Endothelial cell of umbilical vein (primary cell): Measurements from ENCODE around the gene SLC5A1. TPM values are rescaled to one million over a fixed set of nuclear protein-coding genes. Genes with fewer than 3 reads are reported as not detected.

ENCODE experiments used
- BruUV-seq: library from RNA; stranded (reverse); fragments of 400-500 nt; replicated peaks from 2 replicates; lab custom pipeline; 2021; lab: Mats Ljungman, UMichigan
- CTCF ChIA-PET: fragments of 300-600, 350-600 bp; sonication (Branson Sonifier 250); formaldehyde crosslinking; loops from one replicate; lab custom pipeline; 2021; ENCODE audit warnings: antibody characterized with exemption, inconsistent platforms; lab: Charles Lee
- POLR2A ChIA-PET: fragments of 300-600, 350-600 bp; sonication (Branson Sonifier 250); formaldehyde crosslinking; loops from one replicate; lab custom pipeline; 2021; ENCODE audit warnings: antibody characterized with exemption, inconsistent platforms; lab: Charles Lee
- DNase-seq: peaks from one replicate; pipeline ENCODE4 v3.0.0-alpha.2; 2011; ENCODE audit warnings: low read depth, low spot score
- FAIRE-seq: peaks from 2 replicates; lab custom pipeline; 2011; peaks lifted over from hg19 to GRCh38; lab: Jason Lieb, UNC
- H2AFZ ChIP-seq: 2 replicates; pipeline ENCODE4 v1.6.0; 2012; ENCODE audit warnings: low read depth, low read length, control low read depth, inconsistent platforms
- H3K27ac ChIP-seq: 2 replicates; pipeline ENCODE4 v1.5.1; 2011; ENCODE audit warnings: low read depth, mild to moderate bottlenecking, control low read depth, low read length, moderate library complexity; ENCODE audit not compliant: insufficient read depth
- H3K27me3 ChIP-seq, 2 experiments: 2 replicates each; pipeline versions ENCODE4 v1.6.0 to v1.6.1; 2011; ENCODE audit warnings: low read length in 2 of 2, mixed read lengths in 1 of 2; ENCODE audit not compliant: control insufficient read depth in 2 of 2, insufficient read depth in 2 of 2
- H3K36me3 ChIP-seq, 2 experiments: 2 replicates in 1 of 2; 3 replicates in 1 of 2; pipeline ENCODE4 v1.5.1; 2011; ENCODE audit warnings: low read length in 2 of 2, mild to moderate bottlenecking in 1 of 2, moderate library complexity in 1 of 2; ENCODE audit not compliant: control insufficient read depth in 2 of 2, insufficient read depth in 2 of 2; ENCODE audit errors: extremely low read depth in 1 of 2
- H3K4me1 ChIP-seq: 3 replicates; pipeline ENCODE4 v1.5.1; 2011; ENCODE audit warnings: mild to moderate bottlenecking, low read length; ENCODE audit not compliant: control insufficient read depth, insufficient read depth; ENCODE audit errors: extremely low read depth
- H3K4me2 ChIP-seq: 2 replicates; pipeline ENCODE4 v1.6.1; 2011; ENCODE audit warnings: low read length, control low read depth, mixed read lengths; ENCODE audit not compliant: insufficient read depth
- H3K4me3 ChIP-seq, 3 experiments: fragments of 200-600 bp in 1 of 3; sonication (generic), shearing (Covaris generic) in 1 of 3; replicated peaks in 1 of 3; 2 replicates each; pipeline ENCODE4 v1.5.1; 2011 to 2016; ENCODE audit warnings: control low read depth in 3 of 3, low read length in 3 of 3, mild to moderate bottlenecking in 2 of 3, inconsistent platforms in 1 of 3, low read depth in 1 of 3, moderate library complexity in 1 of 3; ENCODE audit not compliant: insufficient read depth in 1 of 3
- H3K79me2 ChIP-seq: 2 replicates; pipeline ENCODE4 v1.6.0; 2012; ENCODE audit warnings: low read length, inconsistent platforms; ENCODE audit not compliant: control insufficient read depth, insufficient read depth
- H3K9ac ChIP-seq: replicated peaks from 2 replicates; pipeline ENCODE3; 2011; ENCODE audit warnings: low read length, control low read depth; ENCODE audit not compliant: insufficient read depth; ENCODE audit errors: extremely low read depth
- H3K9me1 ChIP-seq: replicated peaks from 3 replicates; pipeline ENCODE4 v1.6.0; 2011; ENCODE audit warnings: mild to moderate bottlenecking, low read length; ENCODE audit not compliant: control insufficient read depth, insufficient read depth; ENCODE audit errors: extremely low read depth
- H3K9me3 ChIP-seq: replicated peaks from 2 replicates; pipeline ENCODE4 v1.5.1; 2012; ENCODE audit warnings: low read length, inconsistent platforms; ENCODE audit not compliant: control insufficient read depth, insufficient read depth
- H4K20me1 ChIP-seq: replicated peaks from 2 replicates; pipeline ENCODE3; 2011; ENCODE audit warnings: mild to moderate bottlenecking, low read length; ENCODE audit not compliant: control insufficient read depth, insufficient read depth; ENCODE audit errors: extremely low read depth
- EZH2 ChIP-seq: IDR thresholded peaks from 2 replicates; pipeline ENCODE4 v1.6.1; 2012; ENCODE audit warnings: borderline replicate concordance, low read depth, mild to moderate bottlenecking, moderate library complexity, low read length, inconsistent platforms; ENCODE audit not compliant: severe bottlenecking
- FOS ChIP-seq: IDR thresholded peaks from 2 replicates; pipeline ENCODE4 v1.6.1; 2011; ENCODE audit warnings: mild to moderate bottlenecking, low read length, moderate library complexity, borderline replicate concordance; ENCODE audit not compliant: insufficient read depth
- GATA2 ChIP-seq: IDR thresholded peaks from 2 replicates; pipeline ENCODE4 v1.7.0; 2011; ENCODE audit warnings: low read depth, mild to moderate bottlenecking, moderate library complexity, mixed read lengths, low read length; ENCODE audit not compliant: insufficient read length, insufficient read depth
- JUN ChIP-seq: IDR thresholded peaks from 2 replicates; pipeline ENCODE4 v1.6.1; 2011; ENCODE audit warnings: borderline replicate concordance, low read depth; ENCODE audit not compliant: insufficient read length, insufficient read depth
- MAX ChIP-seq: IDR thresholded peaks from 2 replicates; pipeline ENCODE4 v1.6.1; 2011; ENCODE audit not compliant: insufficient read depth, insufficient read length
- MYC ChIP-seq: IDR thresholded peaks from one replicate; pipeline ENCODE4 v1.6.1; 2011; ENCODE audit warnings: mild to moderate bottlenecking, low read depth, low read length
- POLR2A ChIP-seq: IDR thresholded peaks from 2 replicates; pipeline ENCODE4 v1.6.1; 2012; ENCODE audit warnings: low read depth, mild to moderate bottlenecking, control low read depth, low read length
- POLR2AphosphoS5 ChIP-seq: IDR thresholded peaks from 2 replicates; pipeline ENCODE4 v1.6.1; 2012; ENCODE audit warnings: low read depth, mild to moderate bottlenecking, control low read depth, low read length, moderate library complexity; ENCODE audit not compliant: insufficient read depth
- dilution Hi-C: fragments of 300-500 bp; cut with MboI; formaldehyde crosslinking; loops from one replicate; pipeline ENCODE4 v1.15.0; 2019; ENCODE audit warnings: low sequenced_read_pairs; ENCODE audit not compliant: extremely low pct_ligation_motif_present
- intact Hi-C: fragments of 100-400 bp; cut with micrococcal nuclease; formaldehyde crosslinking; loops from one replicate; pipeline ENCODE4 v1.10.0; 2022
- polyA plus RNA-seq, 4 experiments: library from polyadenylated mRNA; depleted of rRNA in 3 of 4; stranded (reverse) in 3 of 4; unstranded in 1 of 4; fragments of >200 nt; gene quantifications; 2 replicates each; pipeline versions ENCODE4 v1.2.1 to v1.2.3, GENCODE V29; 2011 to 2012; ENCODE audit warnings: missing spikeins in 1 of 4
- total RNA-seq: library from RNA; stranded (reverse); gene quantifications from 2 replicates; pipeline ENCODE4 v1.2.3, GENCODE V29; 2021

SLC5A1 gene
- total and polyA plus RNA-seq, 2 donors (not counting 3 experiments of a cell fraction or from before 2014, with no cell fraction given) = not detected

DNA sequence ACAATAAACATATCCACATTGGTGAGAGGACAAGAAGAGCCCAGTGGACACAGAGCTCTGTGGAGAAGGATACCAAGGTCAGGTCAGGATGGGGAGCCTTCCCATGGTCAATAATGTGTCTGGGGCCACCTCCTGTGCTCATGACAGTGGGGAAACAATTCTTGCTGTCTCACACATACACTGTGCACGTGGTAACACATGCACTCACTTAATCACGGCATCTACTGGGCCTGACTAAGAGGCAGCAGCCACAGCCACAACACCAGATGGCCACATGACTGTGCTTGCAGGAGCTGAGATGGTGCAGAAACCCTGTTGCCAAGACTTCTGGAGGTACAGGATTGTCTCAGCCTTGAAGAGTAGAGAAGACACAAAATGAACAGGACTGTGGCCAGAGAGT lies 87.4 kb downstream of the SLC5A1 start:
- POLR2A ChIA-PET = no interaction called here
- H3K9me3 ChIP-seq = no peaks in the 10 kb centered on the region
- H3K79me2 ChIP-seq = no peaks in the 10 kb centered on the region
- no peak overlapping the region for H3K4me2 ChIP-seq
- H3K4me3 ChIP-seq = no peak overlapping the region
- CTCF ChIA-PET = no interaction called here
- H3K4me1 ChIP-seq = no peaks in the 10 kb centered on the region
- no peak for DNase-seq
- intact Hi-C loops (no loop called here), dilution Hi-C loops (no loop called here)
- H4K20me1 ChIP-seq = no peaks in the 10 kb centered on the region
- TF ChIP-seq EZH2 (no peak), MYC (no peak), MAX (no peak), JUN (no peak), POLR2AphosphoS5 (no peak), FOS (no peak), GATA2 (no peak), POLR2A (no peak)
- no peak for FAIRE-seq
- no peaks in the 10 kb centered on the region for H3K9me1 ChIP-seq
- no peaks in the 10 kb centered on the region for H3K27me3 ChIP-seq
- H3K9ac ChIP-seq = no peak overlapping the region
- BruUV-seq = no TSS peak
- H3K27ac ChIP-seq = no peak overlapping the region
- H3K36me3 ChIP-seq = no peaks in the 10 kb centered on the region
- H2AFZ ChIP-seq = no peak overlapping the region

DNA sequence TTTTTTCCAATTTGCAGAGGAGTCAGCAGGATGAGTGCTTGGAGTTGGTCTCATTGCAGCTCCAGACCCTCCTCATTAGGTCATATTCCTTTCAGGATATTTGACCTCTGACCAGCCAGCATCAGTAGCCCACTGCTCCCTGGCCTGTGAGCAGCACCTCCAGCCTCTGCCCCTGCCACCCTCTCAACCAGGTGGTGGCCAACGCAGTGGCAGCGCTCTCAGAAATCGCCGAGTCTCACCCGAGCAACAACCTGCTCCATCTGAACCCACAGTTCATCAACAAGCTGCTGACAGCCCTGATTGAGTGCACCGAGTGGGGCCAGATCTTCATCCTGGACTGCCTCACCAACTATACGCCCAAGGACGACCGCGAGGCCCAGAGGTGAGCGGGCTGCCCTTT lies 89.1 kb downstream of the SLC5A1 start:
- no peak for FAIRE-seq

More for the DNA sequence above, 89.1 kb downstream of the SLC5A1 start:
- BruUV-seq = no TSS peak
- H3K36me3 ChIP-seq = no peaks in the 10 kb centered on the region
- POLR2A ChIA-PET = no interaction called here
- no peaks in the 10 kb centered on the region for H3K9me1 ChIP-seq
- no peak overlapping the region for H3K9ac ChIP-seq
- intact Hi-C loops (no loop called here), dilution Hi-C loops (no loop called here)
- no peak overlapping the region for H3K4me3 ChIP-seq
- no peaks in the 10 kb centered on the region for H3K27me3 ChIP-seq
- TF ChIP-seq EZH2 (no peak), GATA2 (no peak), JUN (no peak), POLR2AphosphoS5 (no peak), FOS (no peak), MYC (no peak)
- H3K27ac ChIP-seq = no peak overlapping the region
- H3K9me3 ChIP-seq = no peaks in the 10 kb centered on the region
- no peak overlapping the region for H3K4me2 ChIP-seq
- CTCF ChIA-PET = interaction anchor here (1.6 kb wide), 1 partner anchor 134 kb away, joined by 6 read pairs; no protein-coding TSS in a partner anchor
- DNase-seq = no peak
- no peak overlapping the region for H2AFZ ChIP-seq
- no peaks in the 10 kb centered on the region for H3K79me2 ChIP-seq
- H3K4me1 ChIP-seq = peaks cover 7% of the 10 kb centered on the region
- no peaks in the 10 kb centered on the region for H4K20me1 ChIP-seq
